ENCODE results near the gene MUSK. TPM values are rescaled to one million over a fixed set of nuclear protein-coding genes. Genes with fewer than 3 reads are reported as not detected.

Gene MUSK
- total RNA-seq, 1 donor from 2014 or later: not detected

DNA sequence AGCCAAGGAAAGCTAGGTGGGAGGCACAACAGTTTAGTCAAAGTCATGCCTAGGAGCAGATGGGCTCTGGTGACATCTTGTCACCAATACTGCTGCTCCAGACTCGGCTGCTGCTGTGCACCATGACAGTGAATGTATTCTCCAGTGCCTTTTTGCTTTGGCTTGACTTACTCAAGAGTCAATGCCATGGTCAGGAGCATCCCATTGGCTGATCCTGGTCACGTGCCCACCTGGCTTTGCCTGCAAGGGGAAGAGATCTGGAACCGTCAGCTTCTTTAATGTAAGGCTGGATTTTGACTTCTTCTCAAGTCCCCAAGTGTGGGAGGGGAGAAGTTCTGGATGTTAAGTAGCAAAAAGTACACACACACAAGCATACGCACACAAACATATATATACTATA, 19.9 kb upstream of the MUSK start:
- H3K4me1 Mint-ChIP-seq (ENCODE audit: low read depth): no peaks in the 10 kb centered on the region
- no peak for DNase-seq (ENCODE audit: low spot score, unreplicated experiment)
- H3K9me3 Mint-ChIP-seq (ENCODE audit: low read depth): peaks cover 4% of the 10 kb centered on the region
- H3K27me3 Mint-ChIP-seq: no peaks in the 10 kb centered on the region
- no peak overlapping the region for H3K4me3 Mint-ChIP-seq (ENCODE audit: low read depth)
- H3K27ac Mint-ChIP-seq: no peak overlapping the region
- TF ChIP-seq, protein P1, sequence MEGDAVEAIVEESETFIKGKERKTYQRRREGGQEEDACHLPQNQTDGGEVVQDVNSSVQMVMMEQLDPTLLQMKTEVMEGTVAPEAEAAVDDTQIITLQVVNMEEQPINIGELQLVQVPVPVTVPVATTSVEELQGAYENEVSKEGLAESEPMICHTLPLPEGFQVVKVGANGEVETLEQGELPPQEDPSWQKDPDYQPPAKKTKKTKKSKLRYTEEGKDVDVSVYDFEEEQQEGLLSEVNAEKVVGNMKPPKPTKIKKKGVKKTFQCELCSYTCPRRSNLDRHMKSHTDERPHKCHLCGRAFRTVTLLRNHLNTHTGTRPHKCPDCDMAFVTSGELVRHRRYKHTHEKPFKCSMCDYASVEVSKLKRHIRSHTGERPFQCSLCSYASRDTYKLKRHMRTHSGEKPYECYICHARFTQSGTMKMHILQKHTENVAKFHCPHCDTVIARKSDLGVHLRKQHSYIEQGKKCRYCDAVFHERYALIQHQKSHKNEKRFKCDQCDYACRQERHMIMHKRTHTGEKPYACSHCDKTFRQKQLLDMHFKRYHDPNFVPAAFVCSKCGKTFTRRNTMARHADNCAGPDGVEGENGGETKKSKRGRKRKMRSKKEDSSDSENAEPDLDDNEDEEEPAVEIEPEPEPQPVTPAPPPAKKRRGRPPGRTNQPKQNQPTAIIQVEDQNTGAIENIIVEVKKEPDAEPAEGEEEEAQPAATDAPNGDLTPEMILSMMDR (IDR thresholded peaks at IDR 0.05; ENCODE audit: unreplicated experiment): no peak
- no peaks in the 10 kb centered on the region for H3K36me3 Mint-ChIP-seq (ENCODE audit: insufficient read depth)

DNA sequence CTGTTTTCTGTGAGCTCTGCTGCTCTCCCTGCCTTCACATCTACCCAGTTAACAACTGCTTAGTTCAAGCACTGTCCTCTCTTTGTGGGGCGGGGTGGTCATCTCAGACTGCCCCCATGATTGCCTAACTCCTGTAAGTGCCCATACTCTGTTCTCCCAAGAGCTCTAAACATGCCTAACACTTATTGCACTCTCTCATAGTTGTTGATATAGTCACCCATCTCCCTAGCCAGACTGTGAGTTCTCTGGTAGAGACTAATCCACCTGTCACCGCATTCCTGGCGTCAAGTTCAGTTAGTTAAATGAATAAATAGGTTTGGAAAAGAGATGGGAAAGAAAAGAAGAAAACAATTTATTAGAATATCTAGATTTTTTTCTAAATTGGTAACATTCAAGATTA, 18.3 kb upstream of the MUSK start:
- TF ChIP-seq, protein P1 (IDR thresholded peaks at IDR 0.05; ENCODE audit: unreplicated experiment): no peak
- H3K9me3 Mint-ChIP-seq (ENCODE audit: low read depth): peaks cover under 1% of the 10 kb centered on the region
- DNase-seq (ENCODE audit: low spot score, unreplicated experiment): no peak
- no peak overlapping the region for H3K27ac Mint-ChIP-seq
- H3K27me3 Mint-ChIP-seq: no peaks in the 10 kb centered on the region
- no peak overlapping the region for H3K4me3 Mint-ChIP-seq (ENCODE audit: low read depth)
- no peaks in the 10 kb centered on the region for H3K4me1 Mint-ChIP-seq (ENCODE audit: low read depth)
- no peaks in the 10 kb centered on the region for H3K36me3 Mint-ChIP-seq (ENCODE audit: insufficient read depth)

DNA sequence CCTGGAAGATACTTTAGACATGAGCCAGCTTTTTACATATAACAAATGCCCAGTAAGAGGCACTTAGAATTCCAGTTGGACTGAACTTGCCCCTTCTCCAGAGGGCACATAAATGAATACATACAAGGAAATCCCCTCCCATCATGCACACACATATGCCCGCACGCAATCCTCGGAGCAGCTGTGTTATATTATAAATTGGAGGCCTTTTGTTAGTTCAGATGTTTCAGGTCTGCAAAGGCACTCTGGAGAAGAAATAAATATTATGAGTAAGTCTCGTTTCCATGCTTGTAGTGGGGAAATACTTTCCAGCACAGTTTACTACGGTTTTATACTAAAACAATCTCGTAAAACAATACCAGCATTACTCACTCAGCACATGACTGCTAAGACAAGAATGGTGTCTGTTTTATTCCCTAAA, 17.6 kb upstream of the MUSK start:
- H3K9me3 Mint-ChIP-seq (ENCODE audit: low read depth): no peaks in the 10 kb centered on the region
- no peaks in the 10 kb centered on the region for H3K36me3 Mint-ChIP-seq (ENCODE audit: insufficient read depth)
- no peak for DNase-seq (ENCODE audit: low spot score, unreplicated experiment)
- TF ChIP-seq, protein P1 (IDR thresholded peaks at IDR 0.05; ENCODE audit: unreplicated experiment): no peak
- no peaks in the 10 kb centered on the region for H3K4me1 Mint-ChIP-seq (ENCODE audit: low read depth)
- no peaks in the 10 kb centered on the region for H3K27me3 Mint-ChIP-seq
- no peak overlapping the region for H3K27ac Mint-ChIP-seq
- H3K4me3 Mint-ChIP-seq (ENCODE audit: low read depth): no peak overlapping the region

DNA sequence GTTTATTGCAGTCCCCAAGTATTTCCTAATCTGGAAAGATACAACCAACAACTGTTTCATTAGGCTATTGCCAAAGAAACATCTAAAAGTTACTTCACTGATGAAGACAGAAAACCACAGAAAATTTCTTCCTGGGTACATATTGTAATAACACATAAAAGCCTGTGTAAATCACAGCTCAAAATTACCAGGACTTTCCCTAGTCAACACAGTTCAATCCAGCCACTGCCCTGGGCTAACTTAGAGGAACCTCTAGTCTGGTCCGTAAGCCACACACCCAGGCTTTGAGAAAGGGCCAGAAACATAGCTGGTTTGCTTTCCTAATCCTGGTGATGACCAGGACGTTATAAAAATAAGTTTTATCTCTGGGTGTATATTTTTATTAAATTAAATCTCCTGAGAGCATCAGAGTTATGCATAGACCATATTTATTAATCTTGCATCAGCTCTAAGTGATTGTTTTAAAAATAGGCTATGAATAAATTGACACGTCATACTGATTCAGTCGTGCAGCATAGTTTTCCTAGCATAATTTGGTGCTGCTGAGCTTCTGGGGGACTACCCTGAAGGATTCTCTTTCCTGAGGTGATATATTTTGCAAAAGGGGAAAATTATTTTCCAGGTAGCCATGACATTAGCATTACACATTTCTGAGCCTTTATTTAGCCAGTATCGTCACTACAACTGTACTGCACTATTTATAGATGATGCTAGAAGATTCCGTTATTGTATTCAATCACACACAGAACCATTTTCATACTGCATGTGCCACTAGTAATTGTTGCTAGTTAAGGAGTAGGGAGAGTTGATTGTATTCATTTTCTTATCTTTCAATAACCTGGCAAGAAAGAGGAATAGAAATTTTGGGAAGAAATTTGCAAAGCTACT, 12.6 kb upstream of the MUSK start:
- DNase-seq (ENCODE audit: low spot score, unreplicated experiment): no peak
- Mint-ChIP-seq H3K36me3 (ENCODE audit: insufficient read depth) (peaks cover 2% of the 10 kb centered on the region), H3K27ac (no peak overlapping the region), H3K4me3 (ENCODE audit: low read depth) (no peak overlapping the region), H3K27me3 (peaks cover 2% of the 10 kb centered on the region), H3K9me3 (ENCODE audit: low read depth) (peaks cover 5% of the 10 kb centered on the region), H3K4me1 (ENCODE audit: low read depth) (no peaks in the 10 kb centered on the region)
- TF ChIP-seq, protein P1 (IDR thresholded peaks at IDR 0.05; ENCODE audit: unreplicated experiment): no peak

DNA sequence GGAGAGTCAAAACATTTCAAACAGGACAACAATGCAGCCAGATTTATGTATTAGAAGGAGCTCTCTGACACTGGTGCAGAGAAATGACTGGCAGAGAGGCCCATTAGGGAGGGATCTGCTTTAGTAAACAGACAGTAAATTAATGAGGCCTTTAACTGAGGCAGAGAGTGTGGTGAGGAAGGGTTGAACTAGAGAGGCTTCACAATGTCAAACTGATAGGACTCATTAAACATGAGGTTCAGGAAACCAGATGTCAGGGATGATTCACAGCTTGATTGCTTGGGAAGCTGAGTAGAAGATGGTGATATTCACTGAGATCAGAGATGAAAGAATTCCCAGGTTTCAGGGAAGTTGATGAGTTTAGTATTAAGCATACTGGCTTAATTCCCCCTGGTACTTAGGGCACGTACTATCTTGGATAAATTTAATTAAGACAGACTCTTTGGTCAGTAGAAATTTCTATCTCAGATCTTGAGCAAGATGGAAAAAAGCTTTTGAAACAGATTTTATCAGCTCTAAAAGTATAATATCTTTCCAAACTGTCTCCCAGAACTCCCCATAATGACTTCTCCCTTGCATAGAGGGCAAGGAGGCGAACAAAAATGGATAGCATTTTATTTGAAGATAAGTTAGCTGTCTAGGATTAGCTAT, 8.6 kb upstream of the MUSK start:
- Mint-ChIP-seq H3K4me1 (ENCODE audit: low read depth) (no peaks in the 10 kb centered on the region), H3K27ac (no peak overlapping the region), H3K36me3 (ENCODE audit: insufficient read depth) (peaks cover 2% of the 10 kb centered on the region), H3K27me3 (peaks cover 2% of the 10 kb centered on the region), H3K9me3 (ENCODE audit: low read depth) (peaks cover 5% of the 10 kb centered on the region), H3K4me3 (ENCODE audit: low read depth) (no peak overlapping the region)
- TF ChIP-seq, protein P1 (IDR thresholded peaks at IDR 0.05; ENCODE audit: unreplicated experiment): no peak
- no peak for DNase-seq (ENCODE audit: low spot score, unreplicated experiment)

Data from progenitor cell of endocrine pancreas (in vitro differentiated cells).